K562 (cell line): ENCODE results near the gene IRX5. TPM values are rescaled to one million over a fixed set of nuclear protein-coding genes. Genes with fewer than 3 reads are reported as not detected.

Experiments
- CHAMP1 ChIP-seq: fragments of 450-650 bp; IDR thresholded peaks from 2 replicates; pipeline ENCODE4 v1.6.1; 2016; ENCODE audit warnings: mild to moderate bottlenecking
- DIDO1 ChIP-seq: fragments of 450-650 bp; IDR thresholded peaks from 2 replicates; pipeline ENCODE4 v1.6.1; 2016; ENCODE audit warnings: low read depth, missing biosample characterization, missing genetic modification characterization
- E2F5 ChIP-seq: sonication (generic); formaldehyde crosslinking; IDR thresholded peaks from 2 replicates; pipeline ENCODE4 v1.8.0; 2022; ENCODE audit warnings: mild to moderate bottlenecking, missing genetic modification reagents
- EGR1 ChIP-seq: fragments of 450-650 bp; conservative IDR thresholded peaks from 2 replicates; pipeline ENCODE4 v1.6.1; 2017; ENCODE audit warnings: mild to moderate bottlenecking
- FOXK2 ChIP-seq, 2 experiments: fragments of 450-650 bp; IDR thresholded peaks in 1 of 2; conservative IDR thresholded peaks in 1 of 2; 2 replicates each; pipeline ENCODE4 v1.6.1; 2016; ENCODE audit warnings: low read depth in 2 of 2, mild to moderate bottlenecking in 1 of 2
- GABPA ChIP-seq: fragments of 200-800 bp; sonication (Bioruptor generic); conservative IDR thresholded peaks from 2 replicates; pipeline ENCODE4 v1.6.1; 2016; ENCODE audit warnings: low read depth, missing genetic modification characterization, missing compliant biosample characterization
- MED1 ChIP-seq: sonication (generic); formaldehyde crosslinking; IDR thresholded peaks from 2 replicates; pipeline ENCODE4 v1.8.1; 2023; ENCODE audit warnings: missing genetic modification reagents, borderline replicate concordance
- MYBL2 ChIP-seq, 2 experiments: fragments of 450-650 bp in 1 of 2; sonication (generic) in 1 of 2; formaldehyde crosslinking in 1 of 2; IDR thresholded peaks; 2 replicates each; pipeline versions ENCODE4 v1.6.1 to v1.8.1; 2017 to 2022; ENCODE audit warnings: borderline replicate concordance in 1 of 2, inconsistent platforms in 1 of 2, low read depth in 1 of 2, mild to moderate bottlenecking in 1 of 2, missing genetic modification reagents in 1 of 2, moderate library complexity in 1 of 2
- RFX5 ChIP-seq: IDR thresholded peaks from 2 replicates; pipeline ENCODE4 v1.6.1; 2011; ENCODE audit warnings: low read depth, mild to moderate bottlenecking, improper control_type of control experiment, low read length
- SMARCA5 ChIP-seq: fragments of 450-650 bp; IDR thresholded peaks from 2 replicates; pipeline ENCODE4 v1.6.1; 2016
- ZBTB8A ChIP-seq: fragments of 450-650 bp; IDR thresholded peaks from 2 replicates; pipeline ENCODE4 v1.6.1; 2018; ENCODE audit warnings: mild to moderate bottlenecking, moderate library complexity; ENCODE audit not compliant: partially characterized antibody
- ZFPM2 ChIP-seq: fragments of 250-450 bp; sonication (Bioruptor Pico); IDR thresholded peaks from 2 replicates; pipeline ENCODE4 v1.5.1; 2022; ENCODE audit warnings: mild to moderate bottlenecking
- ZNF277 ChIP-seq: fragments of 250-450 bp; sonication (Bioruptor Pico); IDR thresholded peaks from 2 replicates; pipeline ENCODE4 v1.8.0; 2022; ENCODE audit warnings: inconsistent platforms, mild to moderate bottlenecking, moderate library complexity, borderline replicate concordance
- ZNF318 ChIP-seq, 2 experiments: fragments of 450-650 bp; IDR thresholded peaks; 2 replicates each; pipeline ENCODE4 v1.6.1; 2016; ENCODE audit warnings: mild to moderate bottlenecking in 2 of 2, borderline replicate concordance in 1 of 2, low read depth in 1 of 2, moderate library complexity in 1 of 2
- polyA plus RNA-seq, 8 experiments: library from polyadenylated mRNA; depleted of rRNA in 4 of 8; stranded (reverse) in 5 of 8; unstranded in 3 of 8; fragments of >200 nt; fragmentation: Nextera tagmentation in 2 of 8; fragmentation: Illumina TruSeq in 1 of 8; extraction: Ambion mirVana in 2 of 8; extraction: Trizol in 1 of 8; gene quantifications; 2 replicates each; pipeline versions ENCODE4 v1.2.1 to v1.2.3, GENCODE V29; 2011 to 2014; ENCODE audit warnings: inconsistent platforms in 1 of 8, missing spikeins in 1 of 8
- total RNA-seq, 7 experiments: library from RNA; depleted of rRNA in 6 of 7; stranded (reverse); fragments of >200 nt in 6 of 7; fragmentation: Illumina TruSeq in 2 of 7; extraction: Trizol in 2 of 7; gene quantifications; 2 replicates each; pipeline versions ENCODE4 v1.2.1 to v1.2.3, GENCODE V29; 2011 to 2021; ENCODE audit warnings: low replicate concordance in 1 of 7

The IRX5 gene
- total and polyA plus RNA-seq, 9 of the 15 experiments (the other 6 are each of a cell fraction or from before 2014, with no cell fraction given): 0.20 to 4.2 (median 0.94) TPM

- no peak for TF ChIP-seq E2F5 (CRISPR knock-in tag)
- no peak for TF ChIP-seq FOXK2 (conservative IDR thresholded peaks at IDR 0.05 in 1 of 2, IDR thresholded peaks at IDR 0.05 in 1 of 2; ENCODE audit: low read depth in 2 of 2)
- no peak for TF ChIP-seq RFX5
- TF ChIP-seq ZBTB8A: no peak
- no peak for TF ChIP-seq ZNF277 (CRISPR knock-in tag)
- 0 out of 2 replicates have a peak, but pooled peaks have one; percentile 60 for TF ChIP-seq EGR1
- no peak for TF ChIP-seq MYBL2 (IDR thresholded peaks at IDR 0.05; ENCODE audit: low read depth)
- TF ChIP-seq MYBL2 (CRISPR knock-in tag; IDR thresholded peaks at IDR 0.05; ENCODE audit: borderline replicate concordance): no peak
- 0 out of 2 replicates have a peak, but pooled peaks have one; percentile 20 for TF ChIP-seq GABPA (tag)
- TF ChIP-seq MED1: no peak
- TF ChIP-seq CHAMP1: no peak
- TF ChIP-seq ZNF318 (IDR thresholded peaks at IDR 0.05; ENCODE audit: borderline replicate concordance in 1 of 2, low read depth in 1 of 2): no peak
- TF ChIP-seq SMARCA5: no peak
- TF ChIP-seq ZFPM2 (CRISPR knock-in tag): no peak
- no peak for TF ChIP-seq DIDO1 (tag)
These were observed 2.1 kb upstream of the IRX5 start (continued) for GRCh38 chr16:54928411-54929089.
